GM15510 (cell line): ENCODE data around the gene TEX28.

Experiments
- POLR2A ChIP-seq: IDR thresholded peaks from 3 replicates; pipeline ENCODE4 v1.6.1; 2011; ENCODE audit warnings: borderline replicate concordance; ENCODE audit not compliant: insufficient read length; ENCODE audit errors: extremely low read depth

The TEX28 gene

GRCh38 chrX:154294791-154295574 lies at the start of gene TEX28:
Gene TEX28 (minus strand): TSS chrX:154295124. CDS start chrX:154292117, 3,007 bp downstream.
- no peak for TF ChIP-seq POLR2A

GRCh38 chrX:154334496-154334895 lies 39.6 kb upstream of the TEX28 start:
- TF ChIP-seq POLR2A = no peak

- no peak for TF ChIP-seq POLR2A
Observed at GRCh38 chrX:154333837-154334271, 38.9 kb upstream of the TEX28 start.

GRCh38 chrX:154333116-154333515 lies 38.2 kb upstream of the TEX28 start:
- TF ChIP-seq POLR2A = no peak

- no peak for TF ChIP-seq POLR2A
Observed at GRCh38 chrX:154332561-154332960, 37.6 kb upstream of the TEX28 start.

GRCh38 chrX:154329294-154329693 lies 34.4 kb upstream of the TEX28 start:
- TF ChIP-seq POLR2A = no peak

GRCh38 chrX:154328646-154329045 lies 33.7 kb upstream of the TEX28 start:
- no peak for TF ChIP-seq POLR2A

GRCh38 chrX:154327038-154327820 lies 32.3 kb upstream of the TEX28 start:
- TF ChIP-seq POLR2A = no peak

- no peak for TF ChIP-seq POLR2A
Observed at GRCh38 chrX:154325541-154325940, 30.6 kb upstream of the TEX28 start.

GRCh38 chrX:154323537-154323936 lies 28.6 kb upstream of the TEX28 start:
- TF ChIP-seq POLR2A = no peak

GRCh38 chrX:154322890-154323289 lies 28.0 kb upstream of the TEX28 start:
- no peak for TF ChIP-seq POLR2A

- no peak for TF ChIP-seq POLR2A
Observed at GRCh38 chrX:154321594-154321993, 26.7 kb upstream of the TEX28 start.

- no peak for TF ChIP-seq POLR2A
Observed at GRCh38 chrX:154321152-154321551, 26.2 kb upstream of the TEX28 start.

GRCh38 chrX:154320406-154320805 lies 25.5 kb upstream of the TEX28 start:
- no peak for TF ChIP-seq POLR2A

- no peak for TF ChIP-seq POLR2A
Observed at GRCh38 chrX:154317391-154317995, 22.6 kb upstream of the TEX28 start.
